HL-60 (cell line): ENCODE data around the gene KCTD4.

ENCODE experiments used
- GABPA ChIP-seq: IDR thresholded peaks from 2 replicates; pipeline ENCODE4 v1.6.1; 2012; ENCODE audit warnings: low read depth
- POLR2AphosphoS5 ChIP-seq: IDR thresholded peaks from 2 replicates; pipeline ENCODE4 v1.6.1; 2012; ENCODE audit warnings: low read depth
- TF ChIP-seq, protein P1 (sequence below): IDR thresholded peaks from one replicate; pipeline ENCODE4 v1.5.1; 2011; ENCODE audit warnings: low read length, control low read depth, inconsistent platforms; ENCODE audit not compliant: insufficient read depth

DNA sequence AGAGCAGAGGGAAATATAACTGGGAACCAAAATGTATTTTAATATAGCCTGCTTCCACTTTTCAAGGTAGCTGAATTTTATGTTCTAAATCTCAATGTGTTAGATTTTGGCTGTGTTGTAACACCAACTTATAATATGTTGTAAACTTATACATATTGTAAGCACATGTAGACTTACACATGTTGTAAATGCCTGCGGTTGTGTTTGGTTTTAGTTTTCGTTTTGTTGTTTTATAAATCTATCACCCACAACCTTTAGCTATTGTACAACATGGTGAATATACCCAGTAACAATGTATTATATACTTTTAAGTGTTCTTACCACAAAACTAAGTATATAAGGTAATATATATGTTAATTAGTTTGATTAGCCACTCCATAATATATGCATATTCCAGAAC is 15.6 kb downstream of the KCTD4 start:
- no peak for TF ChIP-seq POLR2AphosphoS5
- TF ChIP-seq, protein P1, sequence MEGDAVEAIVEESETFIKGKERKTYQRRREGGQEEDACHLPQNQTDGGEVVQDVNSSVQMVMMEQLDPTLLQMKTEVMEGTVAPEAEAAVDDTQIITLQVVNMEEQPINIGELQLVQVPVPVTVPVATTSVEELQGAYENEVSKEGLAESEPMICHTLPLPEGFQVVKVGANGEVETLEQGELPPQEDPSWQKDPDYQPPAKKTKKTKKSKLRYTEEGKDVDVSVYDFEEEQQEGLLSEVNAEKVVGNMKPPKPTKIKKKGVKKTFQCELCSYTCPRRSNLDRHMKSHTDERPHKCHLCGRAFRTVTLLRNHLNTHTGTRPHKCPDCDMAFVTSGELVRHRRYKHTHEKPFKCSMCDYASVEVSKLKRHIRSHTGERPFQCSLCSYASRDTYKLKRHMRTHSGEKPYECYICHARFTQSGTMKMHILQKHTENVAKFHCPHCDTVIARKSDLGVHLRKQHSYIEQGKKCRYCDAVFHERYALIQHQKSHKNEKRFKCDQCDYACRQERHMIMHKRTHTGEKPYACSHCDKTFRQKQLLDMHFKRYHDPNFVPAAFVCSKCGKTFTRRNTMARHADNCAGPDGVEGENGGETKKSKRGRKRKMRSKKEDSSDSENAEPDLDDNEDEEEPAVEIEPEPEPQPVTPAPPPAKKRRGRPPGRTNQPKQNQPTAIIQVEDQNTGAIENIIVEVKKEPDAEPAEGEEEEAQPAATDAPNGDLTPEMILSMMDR = no peak
- no peak for TF ChIP-seq GABPA
